Superior temporal gyrus (tissue), 1 donor: Measurements from ENCODE around the gene NECTIN1.

Experiments used
- DNase-seq: peaks from one replicate; pipeline ENCODE4 v3.0.0-alpha.2; 2016; ENCODE audit errors: extremely low spot score

NECTIN1 gene

DNA sequence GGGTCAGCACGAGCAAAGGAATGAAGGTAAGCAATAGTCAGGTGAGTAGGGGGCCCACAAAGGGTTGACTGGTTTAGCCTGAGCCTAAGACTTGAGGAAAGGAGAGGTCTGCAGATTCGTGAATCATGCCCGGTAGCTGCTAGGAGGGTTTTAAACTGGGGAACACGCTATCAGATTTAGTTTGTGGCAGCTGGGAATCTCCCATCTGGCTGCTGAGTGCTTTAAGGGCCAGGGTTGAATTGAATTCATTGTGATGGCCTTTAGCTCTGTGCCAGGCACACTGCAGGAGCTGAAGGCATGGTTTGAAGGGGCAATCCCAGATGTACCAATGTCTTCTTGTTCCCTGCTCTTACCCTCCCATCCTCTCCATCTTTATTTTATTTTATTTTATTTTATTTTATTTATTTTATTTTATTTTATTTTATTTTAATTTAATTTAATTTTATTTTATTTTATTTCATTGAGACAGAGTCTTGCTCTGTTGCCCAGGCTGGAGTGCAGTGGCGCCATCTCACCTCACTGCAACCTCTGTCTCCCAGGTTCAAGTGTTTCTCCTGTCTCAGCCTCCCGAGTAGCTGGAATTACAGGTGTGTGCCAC is 1.9 kb upstream of the NECTIN1 start:
- DNase-seq: peak; percentile 77

DNA sequence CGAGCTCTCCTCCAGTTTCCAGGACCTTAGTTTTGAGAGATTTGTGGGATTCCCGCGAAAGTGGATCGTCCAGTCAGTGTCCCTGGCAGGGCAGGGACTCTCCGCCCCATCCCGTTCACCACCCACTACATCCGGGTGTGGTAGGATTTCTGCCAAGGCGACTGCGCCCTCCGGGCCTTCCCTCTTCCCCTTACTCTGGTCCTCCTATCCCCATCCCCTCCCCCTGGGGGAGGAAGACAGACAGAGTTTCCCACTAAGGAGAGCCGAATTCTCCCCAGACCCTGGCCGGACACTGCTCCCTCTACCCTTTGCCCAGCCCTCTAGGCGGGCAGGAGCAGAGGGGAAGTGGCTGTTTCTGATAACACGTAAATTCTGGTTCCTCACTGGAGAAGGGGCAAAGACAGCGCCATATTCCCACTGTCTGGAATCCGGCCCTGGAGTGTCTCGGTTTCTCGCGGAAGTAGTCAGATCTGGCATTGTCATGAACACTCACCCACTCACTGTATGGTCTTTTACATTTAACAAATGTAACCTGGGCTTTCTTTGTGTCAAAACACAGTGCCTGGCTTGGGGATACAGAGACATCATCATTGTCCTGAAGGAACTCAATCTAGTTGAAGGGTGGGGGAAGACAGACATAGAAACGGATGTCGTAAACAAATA is 1.1 kb upstream of the NECTIN1 start:
- DNase-seq: peak; percentile 62

GRCh38 chr11:119729581-119729927 is 554 bp upstream of the NECTIN1 start:
- DNase-seq: no peak

DNA sequence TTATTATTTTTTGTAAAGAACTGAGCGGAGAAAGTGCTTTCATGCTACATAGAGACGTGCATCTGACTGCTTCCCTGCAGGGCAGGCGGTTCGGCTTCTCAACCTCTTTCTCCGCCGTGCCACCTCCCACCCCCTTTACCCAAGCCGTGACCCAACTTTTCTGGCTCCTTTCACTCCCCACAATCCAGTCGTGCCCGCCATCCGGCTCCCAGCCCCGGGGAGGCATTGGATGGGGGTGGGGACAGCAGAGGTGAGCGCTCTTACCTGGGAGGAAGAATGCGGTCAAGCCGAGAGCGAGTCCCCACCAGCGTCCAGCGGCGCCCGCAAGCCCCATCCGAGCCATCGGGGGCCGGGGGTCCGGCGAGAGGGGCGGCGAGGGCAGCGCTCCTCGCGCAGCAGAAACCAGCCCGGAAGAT is 781 bp downstream of the NECTIN1 start:
- no peak for DNase-seq

DNA sequence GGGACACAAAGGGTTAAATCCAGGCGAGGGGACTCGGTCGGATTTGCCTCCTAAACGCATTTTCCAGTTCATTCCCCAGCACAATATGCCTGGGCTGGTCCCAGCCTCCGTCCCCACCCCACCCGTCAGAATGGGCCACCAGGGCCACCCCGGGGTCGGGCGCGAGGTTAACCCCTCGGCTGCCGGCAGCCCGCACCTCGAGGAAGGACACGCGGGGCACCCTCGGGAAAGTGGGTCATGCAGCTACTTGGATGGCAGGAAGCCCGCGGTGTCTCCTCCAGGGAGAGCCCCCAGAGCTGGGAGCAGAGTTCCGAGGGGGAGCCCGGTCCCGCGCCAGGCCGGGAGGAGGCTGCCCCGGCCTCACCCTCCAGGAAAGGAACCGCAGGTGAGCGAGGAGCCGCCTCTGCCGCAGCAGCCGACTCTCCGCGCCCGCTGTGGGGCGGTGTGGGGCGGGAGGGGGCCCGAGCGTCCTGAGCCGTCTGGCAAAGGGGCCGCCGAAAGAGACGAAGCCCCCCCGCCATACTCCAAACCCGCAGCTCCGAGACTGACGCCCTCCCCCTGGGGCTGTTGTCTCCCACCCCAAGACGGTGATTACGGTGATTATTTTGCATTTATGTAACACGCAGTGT is 1.4 kb downstream of the NECTIN1 start:
- no peak for DNase-seq

DNA sequence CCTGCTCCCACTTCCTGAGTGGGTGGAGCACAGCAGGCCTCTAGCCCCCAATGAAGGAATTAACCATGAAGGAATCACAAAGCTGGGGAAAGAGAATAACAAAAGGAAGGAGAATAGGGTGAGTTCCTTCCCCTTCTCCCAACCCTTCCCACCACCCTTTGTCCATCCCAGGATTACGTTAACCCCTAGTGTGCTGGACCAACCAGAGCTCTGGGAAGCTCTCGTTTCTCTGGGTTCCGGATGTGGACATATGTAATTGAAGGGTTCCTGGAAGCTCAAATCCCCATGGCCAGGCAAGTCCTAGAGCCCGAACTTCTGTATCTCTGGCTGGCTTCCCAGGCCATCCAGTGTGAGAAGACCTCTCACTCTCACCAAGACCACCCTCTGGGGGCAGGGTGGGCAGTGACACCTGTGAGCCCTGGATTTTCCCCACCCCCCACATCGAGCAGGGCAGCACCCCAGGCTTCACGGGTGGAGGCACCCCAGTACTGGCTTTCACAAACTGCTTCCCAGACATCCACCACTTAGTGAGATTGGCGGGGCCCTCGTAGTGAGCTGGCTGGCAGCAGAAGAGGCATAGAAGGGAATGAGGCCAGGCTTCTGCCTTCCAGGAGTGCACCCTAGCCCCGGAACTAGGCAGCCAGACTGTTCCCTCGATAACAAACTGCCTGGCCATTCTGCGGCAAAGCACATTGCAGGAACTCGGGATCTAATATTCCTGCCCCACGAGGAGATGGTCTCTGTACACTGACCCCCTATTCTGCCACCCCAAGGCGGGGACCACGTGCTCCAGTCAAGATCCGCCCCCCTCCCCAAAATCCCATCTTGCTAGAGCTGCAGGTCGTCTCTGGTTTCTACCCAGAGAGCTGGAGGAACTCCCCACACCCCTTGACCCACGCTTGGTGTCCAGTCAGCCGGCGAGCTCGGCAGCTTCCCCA is 2.1 kb downstream of the NECTIN1 start:
- DNase-seq: no peak

DNA sequence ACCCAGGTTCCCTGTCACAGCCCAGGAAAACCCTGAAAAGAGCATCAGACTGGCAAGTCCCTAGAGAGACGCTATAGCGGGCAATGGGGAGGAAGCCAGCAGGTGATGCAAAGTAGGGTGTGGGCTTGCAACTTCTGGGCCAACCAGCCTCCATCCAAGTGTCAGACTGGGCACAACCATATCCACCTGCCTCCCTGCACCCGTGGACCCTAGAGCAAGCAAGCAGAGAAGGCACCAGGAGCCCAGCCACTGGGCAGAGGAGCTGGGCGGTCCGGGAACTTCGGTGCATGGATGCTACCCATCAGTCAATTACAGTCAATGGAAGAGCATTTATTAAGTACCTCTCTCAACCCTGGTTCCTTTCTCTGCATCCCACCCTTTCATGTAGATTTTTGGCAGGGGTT is 2.8 kb downstream of the NECTIN1 start:
- DNase-seq: no peak

- no peak for DNase-seq
These were observed 4.0 kb downstream of the NECTIN1 start for GRCh38 chr11:119724956-119725355.

GRCh38 chr11:119723952-119724325 is 5.1 kb downstream of the NECTIN1 start:
- no peak for DNase-seq

GRCh38 chr11:119723243-119723951 is 5.6 kb downstream of the NECTIN1 start:
- no peak for DNase-seq

GRCh38 chr11:119722281-119722794 is 6.7 kb downstream of the NECTIN1 start:
- DNase-seq: no peak

- DNase-seq: no peak
These were observed 7.6 kb downstream of the NECTIN1 start for GRCh38 chr11:119721129-119722120.

DNA sequence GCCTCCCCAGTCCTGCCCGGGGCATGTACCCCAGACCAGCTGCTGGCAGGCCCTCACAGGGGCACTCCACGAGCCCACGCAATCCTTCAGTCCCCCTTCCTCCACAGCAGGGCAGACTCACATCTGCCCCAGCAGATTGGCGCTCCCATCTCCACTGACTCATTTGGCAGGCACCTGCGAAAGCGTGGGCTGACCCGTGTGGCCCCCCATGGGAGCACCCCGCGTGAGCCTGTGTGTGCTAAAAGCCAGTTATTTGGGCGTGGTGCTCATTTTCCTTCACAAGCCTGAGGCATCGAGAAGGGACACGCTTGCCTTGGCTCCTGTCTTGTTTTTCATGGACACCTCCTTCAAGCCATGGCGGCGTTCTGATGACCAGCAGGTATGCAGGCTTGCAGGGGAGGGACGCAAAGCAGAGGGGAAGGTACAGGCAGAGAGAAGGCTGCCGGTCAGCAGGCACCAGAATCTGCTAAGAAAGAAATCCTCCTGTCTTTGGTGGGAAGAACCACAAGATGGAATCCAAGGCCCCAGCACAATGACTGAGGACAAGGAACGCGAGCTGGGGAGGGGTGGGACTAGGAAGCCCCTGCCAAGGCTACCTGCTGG is 8.6 kb downstream of the NECTIN1 start:
- no peak for DNase-seq

DNA sequence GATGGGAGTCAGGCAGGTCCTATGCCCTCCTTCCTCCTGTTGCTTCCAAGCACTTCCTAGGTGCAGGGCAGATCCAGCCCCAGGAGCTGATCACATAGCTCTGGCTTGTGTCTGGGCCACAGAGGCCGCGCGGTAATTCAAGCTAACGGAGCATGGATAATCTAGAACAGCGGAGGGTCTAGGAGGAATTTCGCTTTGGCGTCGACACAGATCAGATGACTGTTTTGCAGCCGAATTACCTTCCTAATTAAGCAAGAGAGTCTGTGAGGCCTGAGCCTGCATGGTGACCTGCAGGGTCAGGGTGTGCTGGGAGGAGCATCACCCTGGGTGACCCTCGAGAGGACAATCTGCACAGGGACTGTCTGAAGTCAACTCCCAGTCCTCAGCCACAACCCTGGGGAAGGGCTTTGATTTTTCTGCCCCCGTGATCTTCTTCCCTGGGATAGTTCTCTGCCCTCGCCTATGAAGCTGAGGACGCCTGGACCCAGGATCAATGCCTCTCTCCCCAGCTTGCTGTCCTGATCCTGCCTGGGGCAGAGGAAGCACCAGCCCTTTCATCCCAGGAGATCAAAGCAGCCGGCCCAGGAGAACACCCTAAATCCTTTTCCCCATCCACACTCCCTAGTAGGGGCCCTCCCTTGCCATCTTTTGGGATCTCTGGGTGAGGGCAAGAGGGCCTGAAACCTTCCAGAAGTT is 11.0 kb downstream of the NECTIN1 start:
- DNase-seq: no peak

GRCh38 chr11:119716582-119717498 is 12.2 kb downstream of the NECTIN1 start:
- no peak for DNase-seq

- DNase-seq: no peak
These were observed 14.4 kb downstream of the NECTIN1 start for GRCh38 chr11:119714590-119714989.

- no peak for DNase-seq
These were observed 14.8 kb downstream of the NECTIN1 start for GRCh38 chr11:119714189-119714588.
